Keratinocyte (primary cell): ENCODE results near the gene MAT1A.

Experiments used
- EZH2 ChIP-seq: IDR thresholded peaks from one replicate; pipeline ENCODE4 v1.6.1; 2012; ENCODE audit warnings: inconsistent platforms, mild to moderate bottlenecking, low read length, moderate library complexity
- TF ChIP-seq, protein P1 (sequence below), 3 experiments: IDR thresholded peaks in 1 of 3; conservative IDR thresholded peaks in 1 of 3; optimal IDR thresholded peaks in 1 of 3; 2 replicates in 2 of 3; 3 replicates in 1 of 3; pipeline versions ENCODE3 to v1.5.1; 2011; ENCODE audit warnings: low read length in 3 of 3, mild to moderate bottlenecking in 3 of 3, moderate library complexity in 2 of 3, control low read depth in 1 of 3, inconsistent platforms in 1 of 3; ENCODE audit not compliant: insufficient read depth in 2 of 3; ENCODE audit errors: extremely low read depth in 1 of 3

DNA sequence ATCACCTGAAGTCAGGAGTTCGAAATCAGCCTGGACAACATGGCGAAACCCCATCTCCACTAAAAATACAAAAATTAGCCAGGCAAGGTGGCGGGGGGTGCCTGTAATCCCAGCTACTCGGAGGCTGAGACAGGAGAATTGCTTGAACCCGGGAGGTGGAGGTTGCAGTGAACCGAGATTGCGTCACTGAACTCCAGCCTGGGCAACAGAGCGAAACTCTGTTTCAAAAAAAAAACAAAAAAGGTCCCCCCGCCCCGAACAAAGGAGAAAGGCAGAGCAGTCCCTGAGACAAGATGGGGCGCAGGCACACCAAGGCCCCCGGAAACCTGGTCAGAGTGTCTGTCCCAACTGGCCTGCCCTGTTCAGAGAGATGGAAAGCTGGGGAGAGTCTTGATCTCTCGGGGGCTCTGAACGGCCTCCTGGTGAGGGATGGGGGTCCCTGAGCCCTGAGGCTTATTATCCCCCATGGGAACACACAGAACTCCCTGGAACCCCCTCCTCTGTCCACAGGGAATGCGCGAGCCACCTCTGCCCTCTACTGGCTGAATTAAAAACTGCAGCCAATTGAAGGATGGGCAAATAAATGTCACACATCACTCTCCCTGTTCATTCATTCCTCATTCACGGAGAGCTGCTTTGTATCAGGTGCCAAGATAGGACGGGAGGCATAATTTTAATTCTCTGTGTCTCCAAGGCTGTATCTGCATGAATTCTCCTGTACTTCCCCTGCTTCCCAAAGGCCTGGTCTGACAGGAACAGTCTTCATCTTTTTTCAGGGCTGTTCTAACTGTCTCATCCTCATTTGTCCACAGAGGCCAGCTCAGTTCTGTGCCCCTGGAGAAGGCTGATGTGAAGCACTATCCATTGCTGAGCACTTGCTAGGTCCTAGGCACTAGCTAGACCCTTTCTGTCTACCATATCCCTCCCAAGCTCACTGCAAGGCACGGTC lies 28.9 kb downstream of the MAT1A start:
- TF ChIP-seq, protein P1, sequence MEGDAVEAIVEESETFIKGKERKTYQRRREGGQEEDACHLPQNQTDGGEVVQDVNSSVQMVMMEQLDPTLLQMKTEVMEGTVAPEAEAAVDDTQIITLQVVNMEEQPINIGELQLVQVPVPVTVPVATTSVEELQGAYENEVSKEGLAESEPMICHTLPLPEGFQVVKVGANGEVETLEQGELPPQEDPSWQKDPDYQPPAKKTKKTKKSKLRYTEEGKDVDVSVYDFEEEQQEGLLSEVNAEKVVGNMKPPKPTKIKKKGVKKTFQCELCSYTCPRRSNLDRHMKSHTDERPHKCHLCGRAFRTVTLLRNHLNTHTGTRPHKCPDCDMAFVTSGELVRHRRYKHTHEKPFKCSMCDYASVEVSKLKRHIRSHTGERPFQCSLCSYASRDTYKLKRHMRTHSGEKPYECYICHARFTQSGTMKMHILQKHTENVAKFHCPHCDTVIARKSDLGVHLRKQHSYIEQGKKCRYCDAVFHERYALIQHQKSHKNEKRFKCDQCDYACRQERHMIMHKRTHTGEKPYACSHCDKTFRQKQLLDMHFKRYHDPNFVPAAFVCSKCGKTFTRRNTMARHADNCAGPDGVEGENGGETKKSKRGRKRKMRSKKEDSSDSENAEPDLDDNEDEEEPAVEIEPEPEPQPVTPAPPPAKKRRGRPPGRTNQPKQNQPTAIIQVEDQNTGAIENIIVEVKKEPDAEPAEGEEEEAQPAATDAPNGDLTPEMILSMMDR (optimal IDR thresholded peaks at IDR 0.05 in 1 of 3, IDR thresholded peaks at IDR 0.05 in 1 of 3, conservative IDR thresholded peaks at IDR 0.05 in 1 of 3; ENCODE audit: extremely low read depth in 1 of 3, insufficient read depth in 2 of 3, low read length in 3 of 3), result peak; percentile 82 to 88 (median 86)
- TF ChIP-seq EZH2, result no peak
